ENCODE data around the gene CSF3R. TPM values are rescaled to one million over a fixed set of nuclear protein-coding genes. Genes with fewer than 3 reads are reported as not detected.

CSF3R gene
- total and polyA plus RNA-seq, 9 of the 15 experiments (the other 6 are each of a cell fraction or from before 2014, with no cell fraction given): 0.21 to 0.86 (median 0.40) TPM; not detected in 1

DNA sequence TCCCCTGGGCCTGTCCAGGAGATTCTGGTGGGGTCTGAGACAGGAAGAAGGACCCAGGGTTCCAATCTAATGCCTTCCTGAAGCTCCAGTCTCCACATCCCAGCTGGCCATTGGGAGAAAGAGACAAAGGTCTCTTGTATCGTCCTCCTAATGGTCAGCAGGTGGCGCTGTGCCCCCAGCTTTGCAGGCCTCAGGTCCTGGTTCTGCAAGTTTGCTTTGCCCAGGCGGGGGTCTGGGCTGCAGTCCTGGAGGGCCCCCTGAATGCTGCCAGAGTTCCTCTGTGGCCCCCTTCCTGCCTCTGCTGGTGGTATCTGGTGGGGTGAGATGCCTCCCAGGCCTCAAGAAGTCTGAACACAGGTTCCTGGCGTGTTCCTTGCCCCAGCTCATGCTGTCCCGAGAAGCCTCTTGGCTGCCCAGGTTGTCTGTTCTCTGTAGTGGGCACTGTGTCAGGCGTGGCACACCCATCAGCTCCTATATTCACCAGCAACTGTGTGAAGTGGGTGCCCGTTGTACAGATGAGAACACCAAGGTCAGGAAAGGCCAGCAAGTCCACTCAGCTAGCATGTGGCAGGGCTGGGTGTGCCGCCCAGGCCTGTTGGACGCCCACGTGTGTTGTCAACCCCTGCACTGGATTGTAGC is 33.8 kb upstream of the CSF3R start (continued):
- TF ChIP-seq, protein P1, sequence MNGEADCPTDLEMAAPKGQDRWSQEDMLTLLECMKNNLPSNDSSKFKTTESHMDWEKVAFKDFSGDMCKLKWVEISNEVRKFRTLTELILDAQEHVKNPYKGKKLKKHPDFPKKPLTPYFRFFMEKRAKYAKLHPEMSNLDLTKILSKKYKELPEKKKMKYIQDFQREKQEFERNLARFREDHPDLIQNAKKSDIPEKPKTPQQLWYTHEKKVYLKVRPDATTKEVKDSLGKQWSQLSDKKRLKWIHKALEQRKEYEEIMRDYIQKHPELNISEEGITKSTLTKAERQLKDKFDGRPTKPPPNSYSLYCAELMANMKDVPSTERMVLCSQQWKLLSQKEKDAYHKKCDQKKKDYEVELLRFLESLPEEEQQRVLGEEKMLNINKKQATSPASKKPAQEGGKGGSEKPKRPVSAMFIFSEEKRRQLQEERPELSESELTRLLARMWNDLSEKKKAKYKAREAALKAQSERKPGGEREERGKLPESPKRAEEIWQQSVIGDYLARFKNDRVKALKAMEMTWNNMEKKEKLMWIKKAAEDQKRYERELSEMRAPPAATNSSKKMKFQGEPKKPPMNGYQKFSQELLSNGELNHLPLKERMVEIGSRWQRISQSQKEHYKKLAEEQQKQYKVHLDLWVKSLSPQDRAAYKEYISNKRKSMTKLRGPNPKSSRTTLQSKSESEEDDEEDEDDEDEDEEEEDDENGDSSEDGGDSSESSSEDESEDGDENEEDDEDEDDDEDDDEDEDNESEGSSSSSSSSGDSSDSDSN (IDR thresholded peaks at IDR 0.05; ENCODE audit: borderline replicate concordance in 1 of 2, low read depth in 2 of 2, low read length in 2 of 2): no peak
- TF ChIP-seq ZSCAN29 (IDR thresholded peaks at IDR 0.05): 0 out of 2 replicates have a peak, but pooled peaks have one; percentile 42
- TF ChIP-seq ZNF695 (CRISPR knock-in tag; IDR thresholded peaks at IDR 0.05): no peak
- TF ChIP-seq CTBP1 (IDR thresholded peaks at IDR 0.05; ENCODE audit: borderline replicate concordance): peak; percentile 21; the same call in 1 of the 2 replicates
- TF ChIP-seq MTA3 (IDR thresholded peaks at IDR 0.05; ENCODE audit: borderline replicate concordance): peak; percentile 39; the same call in 1 of the 2 replicates
- TF ChIP-seq NEUROD1 (IDR thresholded peaks at IDR 0.05; ENCODE audit: borderline replicate concordance, low read depth, low read length, partially characterized antibody): no peak
- TF ChIP-seq ARNT (IDR thresholded peaks at IDR 0.05): no peak
- TF ChIP-seq, protein P2, sequence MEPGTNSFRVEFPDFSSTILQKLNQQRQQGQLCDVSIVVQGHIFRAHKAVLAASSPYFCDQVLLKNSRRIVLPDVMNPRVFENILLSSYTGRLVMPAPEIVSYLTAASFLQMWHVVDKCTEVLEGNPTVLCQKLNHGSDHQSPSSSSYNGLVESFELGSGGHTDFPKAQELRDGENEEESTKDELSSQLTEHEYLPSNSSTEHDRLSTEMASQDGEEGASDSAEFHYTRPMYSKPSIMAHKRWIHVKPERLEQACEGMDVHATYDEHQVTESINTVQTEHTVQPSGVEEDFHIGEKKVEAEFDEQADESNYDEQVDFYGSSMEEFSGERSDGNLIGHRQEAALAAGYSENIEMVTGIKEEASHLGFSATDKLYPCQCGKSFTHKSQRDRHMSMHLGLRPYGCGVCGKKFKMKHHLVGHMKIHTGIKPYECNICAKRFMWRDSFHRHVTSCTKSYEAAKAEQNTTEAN (CRISPR knock-in tag; IDR thresholded peaks at IDR 0.05): no peak
- no peak for TF ChIP-seq GABPB1 (CRISPR knock-in tag; IDR thresholded peaks at IDR 0.05)
- TF ChIP-seq, protein P3, sequence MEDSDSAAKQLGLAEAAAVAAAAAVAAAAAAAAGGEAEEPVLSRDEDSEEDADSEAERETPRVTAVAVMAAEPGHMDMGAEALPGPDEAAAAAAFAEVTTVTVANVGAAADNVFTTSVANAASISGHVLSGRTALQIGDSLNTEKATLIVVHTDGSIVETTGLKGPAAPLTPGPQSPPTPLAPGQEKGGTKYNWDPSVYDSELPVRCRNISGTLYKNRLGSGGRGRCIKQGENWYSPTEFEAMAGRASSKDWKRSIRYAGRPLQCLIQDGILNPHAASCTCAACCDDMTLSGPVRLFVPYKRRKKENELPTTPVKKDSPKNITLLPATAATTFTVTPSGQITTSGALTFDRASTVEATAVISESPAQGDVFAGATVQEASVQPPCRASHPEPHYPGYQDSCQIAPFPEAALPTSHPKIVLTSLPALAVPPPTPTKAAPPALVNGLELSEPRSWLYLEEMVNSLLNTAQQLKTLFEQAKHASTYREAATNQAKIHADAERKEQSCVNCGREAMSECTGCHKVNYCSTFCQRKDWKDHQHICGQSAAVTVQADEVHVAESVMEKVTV (CRISPR knock-in tag; IDR thresholded peaks at IDR 0.05): peak; percentile 56
- TF ChIP-seq FIP1L1 (IDR thresholded peaks at IDR 0.05; ENCODE audit: low read depth, low read length, poor library complexity, severe bottlenecking): no peak
- no peak for TF ChIP-seq NFATC3 (IDR thresholded peaks at IDR 0.05)
- TF ChIP-seq, protein P4, sequence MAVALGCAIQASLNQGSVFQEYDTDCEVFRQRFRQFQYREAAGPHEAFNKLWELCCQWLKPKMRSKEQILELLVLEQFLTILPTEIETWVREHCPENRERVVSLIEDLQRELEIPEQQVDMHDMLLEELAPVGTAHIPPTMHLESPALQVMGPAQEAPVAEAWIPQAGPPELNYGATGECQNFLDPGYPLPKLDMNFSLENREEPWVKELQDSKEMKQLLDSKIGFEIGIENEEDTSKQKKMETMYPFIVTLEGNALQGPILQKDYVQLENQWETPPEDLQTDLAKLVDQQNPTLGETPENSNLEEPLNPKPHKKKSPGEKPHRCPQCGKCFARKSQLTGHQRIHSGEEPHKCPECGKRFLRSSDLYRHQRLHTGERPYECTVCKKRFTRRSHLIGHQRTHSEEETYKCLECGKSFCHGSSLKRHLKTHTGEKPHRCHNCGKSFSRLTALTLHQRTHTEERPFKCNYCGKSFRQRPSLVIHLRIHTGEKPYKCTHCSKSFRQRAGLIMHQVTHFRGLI (CRISPR knock-in tag; IDR thresholded peaks at IDR 0.05): no peak
- no peak for TF ChIP-seq ZNF431 (CRISPR knock-in tag; IDR thresholded peaks at IDR 0.05)
- TF ChIP-seq ZNF408 (CRISPR knock-in tag; IDR thresholded peaks at IDR 0.05; ENCODE audit: low read depth): no peak
- TF ChIP-seq ZNF23 (CRISPR knock-in tag; IDR thresholded peaks at IDR 0.05): no peak
- TF ChIP-seq HOXB6 (CRISPR knock-in tag; IDR thresholded peaks at IDR 0.05; ENCODE audit: borderline replicate concordance): no peak
- no peak for TF ChIP-seq POLR2G (IDR thresholded peaks at IDR 0.05; ENCODE audit: low read depth, low read length)
- peak; percentile 30; the same call in 1 of the 2 replicates for TF ChIP-seq ATF7 (IDR thresholded peaks at IDR 0.05)
- peak; percentile 14; the same call in 1 of the 2 replicates for TF ChIP-seq HDAC2 (IDR thresholded peaks at IDR 0.05)
- no peak for TF ChIP-seq JUNB (CRISPR knock-in tag; conservative IDR thresholded peaks at IDR 0.05)
- TF ChIP-seq RBM25 (IDR thresholded peaks at IDR 0.05; ENCODE audit: low read depth, low read length, severe bottlenecking): peak; percentile 58
- no peak for TF ChIP-seq C11orf30 (IDR thresholded peaks at IDR 0.05; ENCODE audit: low read depth)
- TF ChIP-seq ZNF764 (CRISPR knock-in tag; IDR thresholded peaks at IDR 0.05; ENCODE audit: low read depth): no peak

Data from K562 (cell line).